ENCODE data around the gene HMCN1.

The HMCN1 gene

DNA sequence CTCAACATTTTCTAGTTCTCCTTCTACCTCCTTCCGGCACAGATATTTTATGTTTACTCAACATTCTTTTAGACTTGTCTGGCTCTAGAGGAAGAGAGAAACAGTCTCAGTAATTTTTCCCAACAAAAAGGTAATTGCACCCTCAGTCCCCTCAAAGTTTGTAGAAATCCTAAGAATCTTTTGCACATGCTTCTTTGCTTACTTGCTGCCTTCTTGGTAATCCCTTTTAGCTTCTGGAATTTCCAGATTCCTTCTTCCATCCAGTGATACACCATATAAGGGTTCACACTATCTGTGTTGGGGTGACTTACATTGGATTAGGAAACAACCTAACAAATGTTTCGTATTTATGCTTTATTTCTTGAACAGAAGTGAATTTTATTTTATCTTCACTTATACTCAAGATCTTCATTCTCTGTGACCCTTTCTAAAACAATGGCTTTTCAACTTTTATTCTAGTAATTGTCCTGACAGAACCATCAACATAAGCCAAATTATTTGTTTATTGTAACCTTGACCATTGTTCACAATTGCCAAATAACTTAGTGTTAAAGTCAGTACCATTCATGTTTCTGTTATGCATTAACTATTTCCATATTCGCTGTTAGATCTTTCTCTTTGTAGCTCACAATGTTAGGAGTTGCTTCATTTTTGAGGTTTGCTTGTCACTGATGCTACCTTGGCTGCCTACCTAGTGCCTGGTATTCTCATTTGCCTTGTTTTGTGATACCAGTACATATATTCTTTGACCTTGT lies 238.1 kb downstream of the HMCN1 start:
- no peak for DNase-seq

DNA sequence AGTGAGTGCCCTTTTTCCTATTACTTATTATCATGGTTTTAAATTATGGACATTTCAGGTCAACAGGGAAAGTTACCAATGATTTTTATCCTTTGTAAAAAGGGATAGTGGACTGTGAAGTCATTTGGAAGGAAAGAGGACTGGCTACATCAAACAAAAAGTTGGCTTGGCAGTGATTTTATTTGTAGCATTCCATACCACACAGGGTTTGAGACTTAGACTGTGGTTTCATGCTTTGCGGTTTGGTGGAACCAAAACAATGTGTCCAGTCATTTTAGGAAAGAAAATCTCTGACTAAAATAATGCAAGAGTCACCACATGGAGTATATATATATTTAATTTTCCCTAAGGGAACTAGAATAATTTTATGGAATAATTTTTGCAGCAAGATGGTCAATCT lies 239.5 kb downstream of the HMCN1 start:
- no peak for DNase-seq

DNA sequence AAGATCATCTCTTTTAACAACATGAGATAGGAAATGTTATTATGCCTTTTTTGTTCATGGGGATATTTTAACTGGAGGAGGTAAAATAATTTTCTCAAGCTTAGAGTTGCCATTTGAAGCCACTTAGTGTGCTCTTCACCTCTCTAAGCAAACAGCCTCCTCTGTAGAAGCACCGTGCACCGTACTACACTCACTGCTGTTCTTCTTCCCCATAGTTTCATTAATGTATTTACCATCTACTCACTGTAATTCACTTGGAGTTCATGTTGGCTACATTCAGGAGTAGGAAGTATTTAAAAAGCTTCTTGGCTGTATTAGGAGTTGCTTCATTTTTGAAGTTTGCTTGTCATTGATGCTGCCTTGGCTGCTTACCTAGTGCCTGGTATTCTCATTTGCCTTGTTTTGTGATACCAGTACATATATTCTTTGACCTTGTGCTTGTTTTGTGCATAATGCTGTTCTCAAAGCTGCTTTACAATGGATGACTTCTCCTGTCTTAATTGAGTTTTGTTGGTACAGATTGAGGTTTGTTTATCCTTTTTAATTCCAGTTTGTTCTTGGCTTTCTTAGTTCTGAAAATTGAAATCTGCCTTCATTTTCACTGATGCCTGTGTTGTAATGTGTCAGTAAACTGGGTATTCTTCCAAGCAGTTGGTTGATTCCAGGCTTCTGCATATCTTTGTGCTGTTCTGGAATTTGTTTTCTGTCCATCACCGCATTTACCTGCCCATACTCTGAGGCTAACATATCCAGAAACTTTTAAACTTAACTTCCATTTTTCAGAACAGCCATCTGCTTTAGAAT lies 240.4 kb downstream of the HMCN1 start:
- DNase-seq = no peak

DNA sequence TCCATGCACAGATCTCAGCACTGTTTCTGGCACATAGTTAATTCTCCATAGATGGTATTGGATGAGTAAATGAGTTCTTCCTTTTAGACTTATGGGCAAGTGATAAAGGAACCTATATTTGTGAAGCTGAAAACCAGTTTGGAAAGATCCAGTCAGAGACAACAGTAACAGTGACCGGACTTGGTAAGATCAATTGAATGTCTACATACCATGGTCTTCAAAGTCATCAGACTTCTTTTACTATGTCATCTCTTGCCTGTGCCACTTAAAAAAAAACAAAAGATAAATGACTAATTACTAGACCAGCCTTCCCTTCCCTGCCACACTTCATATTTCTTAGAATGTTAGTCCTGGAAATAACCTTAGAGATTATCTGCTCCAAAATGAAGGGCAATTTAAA lies 246.7 kb downstream of the HMCN1 start:
- DNase-seq = no peak

DNA sequence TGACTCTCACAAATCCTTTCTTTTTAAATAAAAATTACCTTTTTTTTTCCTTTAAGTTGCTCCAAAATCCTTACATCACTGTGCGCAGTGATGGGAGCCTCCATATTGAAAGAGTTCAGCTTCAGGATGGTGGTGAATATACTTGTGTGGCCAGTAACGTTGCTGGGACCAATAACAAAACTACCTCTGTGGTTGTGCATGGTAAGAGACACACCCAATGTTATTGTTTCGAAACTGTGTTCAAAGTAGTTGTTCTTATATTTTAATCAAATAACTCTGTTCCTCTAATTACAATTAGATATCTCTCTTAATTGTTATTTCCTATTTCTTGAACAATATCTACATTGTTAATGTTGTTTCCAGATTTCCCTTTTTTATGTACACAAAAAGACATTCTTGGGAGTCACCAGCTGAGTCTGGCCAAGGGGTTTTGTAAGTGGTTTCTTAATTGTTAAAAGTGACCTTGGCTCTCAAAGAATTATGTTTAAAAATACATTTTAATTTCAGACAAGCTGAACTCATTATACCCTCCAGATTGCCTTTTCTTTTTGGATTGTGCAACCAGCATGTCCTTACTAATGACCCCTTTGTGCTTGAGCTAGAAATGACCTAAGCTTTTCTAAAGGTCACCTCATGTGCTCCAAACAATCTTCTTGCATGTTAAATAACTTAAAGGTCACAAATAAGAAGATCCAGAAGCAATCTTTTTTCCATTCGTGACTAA lies 250.1 kb downstream of the HMCN1 start:
- DNase-seq = no peak

DNA sequence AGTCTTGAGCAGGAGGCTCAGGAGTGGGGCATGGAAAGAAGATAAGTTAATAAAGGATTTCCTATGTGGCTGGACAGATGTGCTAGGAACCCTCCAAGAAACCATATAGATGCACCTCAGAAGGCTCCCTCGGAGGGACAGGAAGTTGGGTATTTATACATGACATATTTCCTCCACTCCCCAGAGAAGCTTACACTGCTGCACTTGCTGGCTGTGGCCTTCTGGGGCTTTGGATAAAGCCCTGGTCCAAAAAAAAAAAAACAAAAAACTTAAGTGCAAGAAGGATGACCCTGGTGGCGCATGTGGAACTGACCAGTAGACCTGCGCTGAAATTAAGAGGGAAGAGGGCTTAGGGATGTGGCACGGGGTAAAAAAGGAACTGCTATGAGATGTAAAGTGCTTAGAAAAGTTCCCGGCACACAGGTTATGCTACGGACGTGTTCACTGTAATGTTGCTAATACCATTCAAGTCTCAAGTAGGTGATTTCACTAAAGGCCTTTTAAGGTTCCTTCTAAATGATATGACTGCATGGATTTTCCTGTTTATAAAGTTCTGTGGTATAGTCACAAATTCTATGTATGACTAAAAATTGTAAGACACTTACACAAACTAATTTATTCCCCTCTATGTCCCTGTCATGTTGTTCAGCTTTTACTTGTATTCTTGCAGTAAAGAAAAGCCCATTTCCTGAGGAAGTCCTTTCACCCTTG lies 253.6 kb downstream of the HMCN1 start:
- DNase-seq = no peak

DNA sequence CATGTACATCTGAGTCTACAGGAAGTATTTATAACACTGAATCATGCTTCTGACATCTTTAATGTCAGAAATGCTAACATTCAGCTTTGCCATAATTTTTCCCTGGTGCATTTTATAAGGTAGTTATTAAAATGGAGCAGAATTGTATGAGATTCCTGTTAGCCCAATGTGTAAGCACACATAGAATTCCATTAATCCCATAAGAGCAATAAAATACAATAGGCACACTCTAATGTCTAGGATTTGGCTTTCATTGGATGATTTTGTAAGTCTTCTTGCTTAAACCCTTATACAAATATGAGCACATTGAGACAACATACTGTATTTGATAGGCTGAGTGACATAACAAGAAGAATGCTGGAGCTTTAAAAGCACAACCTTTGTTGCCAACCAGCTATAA lies 256.4 kb downstream of the HMCN1 start:
- no peak for DNase-seq

DNA sequence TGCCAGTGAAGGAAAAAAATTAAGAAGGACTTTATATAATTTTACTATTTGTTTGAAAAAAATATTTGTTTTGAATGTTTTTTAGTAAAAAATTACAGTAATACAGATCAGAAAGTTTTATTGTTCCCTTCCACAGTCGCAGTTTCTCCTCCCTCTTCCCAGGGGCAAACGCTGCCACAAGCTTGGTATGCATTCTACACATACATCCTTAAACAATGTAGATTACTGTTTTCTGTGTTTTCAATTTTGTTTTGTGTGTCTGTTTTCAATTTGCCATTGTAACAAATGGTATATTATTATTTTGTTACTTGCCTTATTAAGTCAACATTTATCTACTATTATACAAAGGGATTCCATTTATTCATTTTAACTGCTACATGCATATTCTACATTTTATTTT lies 257.1 kb downstream of the HMCN1 start:
- DNase-seq = no peak

DNA sequence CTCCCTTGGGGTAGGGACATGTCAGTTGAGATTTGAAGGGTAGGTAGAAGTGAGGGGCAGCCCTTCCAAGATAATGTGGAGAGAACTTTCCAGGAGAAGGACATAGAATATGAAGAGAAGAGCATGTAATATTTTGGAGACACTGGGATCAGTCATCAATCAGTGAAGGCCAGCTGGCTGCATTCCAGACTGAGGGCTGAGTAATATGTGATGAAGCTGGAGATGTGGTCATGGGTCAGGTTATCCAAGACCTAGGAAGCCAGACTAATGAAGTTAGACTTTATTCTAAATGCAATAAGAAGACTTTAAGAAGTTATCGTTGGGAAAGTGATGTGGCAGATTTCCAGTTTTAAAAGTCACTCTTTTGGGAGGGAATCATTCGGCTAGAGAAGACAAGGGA lies 262.0 kb downstream of the HMCN1 start:
- no peak for DNase-seq

DNA sequence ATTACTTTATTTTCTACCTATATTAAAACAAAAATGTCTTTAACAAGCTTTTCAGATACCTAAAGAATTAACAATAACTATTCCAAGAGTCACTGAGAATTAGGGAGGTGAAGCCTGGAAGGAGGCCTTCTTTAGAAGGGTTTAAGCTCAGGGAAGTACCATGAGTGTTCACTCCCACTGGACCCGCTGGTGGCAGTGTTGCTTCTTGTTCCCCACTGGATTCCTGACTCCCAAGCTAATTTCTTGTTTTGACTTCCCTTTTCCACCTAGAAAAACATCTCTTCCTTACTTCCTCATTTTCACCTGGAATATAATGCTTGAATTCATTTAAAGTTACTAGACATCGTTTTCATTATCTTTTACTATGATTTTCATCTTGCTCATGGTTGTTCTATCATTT lies 264.2 kb downstream of the HMCN1 start:
- DNase-seq = no peak

DNA sequence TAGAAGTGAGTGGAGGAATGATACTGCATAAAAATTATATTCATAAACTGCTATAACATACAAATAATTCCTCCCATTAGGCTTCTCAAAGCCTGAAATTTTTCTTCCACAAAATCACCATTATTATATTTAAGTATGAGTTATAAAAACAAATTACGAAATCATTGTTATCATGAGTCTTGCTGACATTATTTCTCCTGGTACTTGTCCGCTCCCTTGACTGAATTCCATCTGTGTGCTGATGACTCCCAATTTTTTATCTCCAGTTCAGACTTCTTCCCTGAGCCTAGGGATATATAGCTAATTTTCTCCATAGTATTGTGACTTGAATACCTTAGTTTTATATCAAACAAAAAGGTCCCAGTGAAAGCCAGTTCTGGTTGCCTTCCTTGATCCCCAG lies 268.2 kb downstream of the HMCN1 start:
- DNase-seq = no peak

DNA sequence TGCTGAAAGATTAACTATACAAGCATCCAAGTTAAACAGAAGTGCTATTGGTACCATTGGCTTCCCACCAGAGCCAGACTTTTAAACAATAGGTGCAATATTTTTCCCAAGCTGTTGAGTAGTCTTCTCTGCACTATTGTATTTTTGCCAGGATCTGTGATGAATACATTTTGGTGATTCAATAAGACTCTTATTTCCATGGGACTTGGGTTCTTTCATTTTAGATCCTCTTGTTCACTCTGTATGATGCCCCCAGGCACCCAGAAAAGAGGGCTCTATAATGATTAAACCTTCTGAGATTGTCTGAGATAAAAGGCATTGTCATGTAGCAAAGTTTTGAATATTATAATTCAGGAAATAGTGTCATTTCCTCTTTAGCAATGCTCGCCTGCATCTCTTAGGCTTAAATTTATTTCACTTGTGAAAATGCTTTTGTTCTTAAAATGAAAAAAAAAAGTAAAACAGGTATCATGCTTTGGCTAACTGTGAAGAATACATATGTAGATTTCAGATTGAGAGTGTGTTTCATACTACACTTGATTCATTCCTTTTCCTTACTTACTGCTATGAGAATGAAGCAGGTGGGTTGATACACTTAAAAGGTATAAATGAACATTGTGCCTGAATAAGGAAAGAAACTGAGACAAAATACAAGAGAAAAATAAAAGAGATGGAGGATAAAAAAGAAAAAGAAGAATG lies 275.0 kb downstream of the HMCN1 start:
- no peak for DNase-seq

DNA sequence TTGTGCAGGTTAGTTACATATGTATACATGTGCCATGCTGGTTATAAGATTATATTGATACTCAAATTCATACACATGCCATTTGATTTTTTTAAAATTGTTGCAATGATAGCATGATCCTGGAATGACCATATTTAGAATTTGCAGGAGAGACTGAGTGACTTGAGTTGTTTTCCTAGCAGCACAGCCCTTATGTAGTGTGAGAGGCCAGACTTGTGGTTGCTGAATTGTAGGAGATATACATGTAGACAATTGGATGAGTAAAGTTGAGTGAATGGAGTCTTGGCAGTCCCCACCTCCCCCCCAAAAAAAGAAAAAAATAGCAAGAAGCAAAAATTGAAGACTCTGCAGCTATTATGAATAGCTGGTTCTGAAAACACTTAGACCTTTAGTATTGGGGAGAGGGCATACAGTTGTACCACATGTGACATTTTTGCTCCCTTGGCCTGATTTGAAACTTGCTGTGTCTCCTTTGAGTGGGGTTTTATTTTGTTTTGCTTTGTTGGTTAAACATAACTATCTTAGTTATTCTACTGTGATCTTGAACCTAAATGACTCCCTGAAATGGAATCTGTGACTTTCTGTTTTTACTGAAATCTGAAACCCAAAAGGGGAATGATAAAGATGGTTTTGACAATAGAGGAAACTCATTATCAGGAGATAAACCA lies 280.3 kb downstream of the HMCN1 start:
- no peak for DNase-seq

DNA sequence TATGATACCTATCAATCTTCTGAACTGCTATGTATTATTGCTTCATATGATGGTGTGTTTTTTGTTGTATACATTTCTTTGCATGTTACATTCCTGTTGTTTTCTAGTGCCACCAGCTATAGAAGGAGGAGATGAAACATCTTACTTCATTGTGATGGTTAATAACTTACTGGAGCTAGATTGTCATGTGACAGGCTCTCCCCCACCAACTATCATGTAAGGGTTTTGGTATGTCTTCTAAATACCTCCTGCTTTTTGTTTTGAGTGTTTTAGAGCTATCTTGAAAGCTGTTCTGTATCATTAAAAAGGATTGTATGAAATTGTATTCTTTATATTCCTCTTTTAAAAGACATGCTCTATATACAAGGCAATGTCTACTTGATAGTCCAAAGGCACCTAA lies 282.7 kb downstream of the HMCN1 start:
- no peak for DNase-seq

DNA sequence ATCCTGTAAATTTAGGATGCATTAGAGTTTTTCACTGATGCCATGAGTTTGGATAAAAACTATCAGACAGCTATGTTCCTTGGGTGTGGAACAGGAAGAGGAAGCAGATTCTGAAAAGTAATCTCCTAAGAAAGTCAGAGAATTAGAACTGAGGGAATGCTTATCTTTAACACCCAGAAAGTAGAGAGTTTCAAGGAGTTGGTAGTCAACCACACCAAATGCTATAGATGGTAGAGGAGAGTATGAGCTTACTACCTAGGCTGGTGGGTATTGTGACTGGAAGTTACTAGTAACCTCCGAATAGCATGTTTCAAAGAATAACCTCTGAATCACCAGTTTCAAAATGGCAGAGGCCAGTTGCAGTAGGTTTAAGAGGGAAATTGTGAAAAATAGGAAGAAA lies 288.0 kb downstream of the HMCN1 start:
- DNase-seq = no peak

DNA sequence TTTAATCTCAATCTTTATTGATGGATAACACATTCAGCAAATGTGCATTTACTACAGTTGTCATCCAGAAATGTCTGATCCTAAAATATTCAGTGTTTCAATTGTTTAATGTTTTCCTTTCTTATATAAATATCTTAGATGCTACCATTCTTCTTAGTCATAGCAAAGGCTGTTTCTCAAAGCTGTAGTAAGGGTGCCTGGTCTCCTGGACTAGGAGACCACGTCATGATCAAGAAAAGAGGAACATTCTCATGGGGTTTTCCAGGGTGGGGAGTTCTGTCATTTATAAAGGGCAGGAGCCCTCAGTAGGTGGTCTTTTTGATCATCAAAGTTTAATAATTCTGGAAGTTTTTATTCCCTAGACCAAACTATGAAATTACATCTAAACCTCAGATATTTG lies 292.8 kb downstream of the HMCN1 start:
- DNase-seq = no peak

DNA sequence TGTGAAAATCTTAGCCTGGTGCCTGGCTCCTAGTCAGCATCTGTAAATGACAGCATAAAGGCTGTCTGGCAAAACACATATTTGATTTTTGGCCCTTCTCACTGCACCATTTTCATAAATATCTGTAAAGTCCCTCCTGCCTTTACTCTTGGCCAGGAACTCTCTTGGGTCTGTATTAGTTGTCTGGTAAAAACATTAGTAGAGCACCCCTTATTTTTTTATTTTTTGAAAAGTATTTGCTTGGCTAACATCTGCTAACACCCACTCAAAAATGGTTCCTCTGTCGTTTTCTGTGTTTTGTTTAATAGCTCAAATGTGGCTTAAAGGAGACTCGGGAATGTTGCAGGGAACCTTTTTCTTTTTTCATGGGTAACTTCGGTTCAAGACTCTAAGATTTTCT lies 293.4 kb downstream of the HMCN1 start:
- no peak for DNase-seq

DNA sequence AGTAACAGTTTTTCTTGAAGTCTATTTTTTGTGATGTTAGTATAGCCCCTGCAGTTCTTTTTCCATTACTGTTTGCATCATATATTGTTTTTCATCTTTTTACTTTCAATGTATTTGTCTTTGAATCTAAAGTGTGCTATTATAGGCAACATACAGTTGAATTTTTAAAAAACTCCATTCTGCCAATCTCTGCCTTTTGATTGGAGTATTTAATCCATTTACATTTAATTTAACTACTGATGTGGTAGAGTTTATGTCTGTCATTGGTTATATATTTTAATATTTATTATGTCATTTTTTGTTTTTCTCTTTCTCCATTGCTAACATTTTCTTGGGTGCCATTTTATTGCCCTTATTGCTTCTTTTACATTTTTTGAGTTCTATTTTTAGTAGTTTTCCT lies 296.3 kb downstream of the HMCN1 start:
- DNase-seq = no peak

DNA sequence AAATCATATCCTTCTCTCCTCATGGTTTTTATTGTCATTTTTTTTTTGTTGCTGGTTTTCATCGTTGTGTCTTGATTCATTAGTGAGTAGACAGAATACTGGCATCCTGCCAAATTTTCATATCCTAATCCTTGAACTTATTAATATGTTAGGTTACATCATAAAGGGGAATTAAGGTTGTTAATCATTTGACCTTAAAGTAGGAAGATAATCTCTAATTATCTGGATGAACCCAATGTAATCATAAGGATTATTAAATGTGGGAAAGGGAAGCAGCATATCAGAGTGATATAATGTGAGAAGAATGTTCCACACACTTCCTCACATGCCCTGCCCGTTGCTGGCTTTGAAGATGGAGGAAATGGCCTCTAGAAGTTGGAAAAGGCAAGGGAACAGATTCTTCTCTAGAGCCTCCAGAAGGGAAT lies 299.7 kb downstream of the HMCN1 start:
- no peak for DNase-seq

DNA sequence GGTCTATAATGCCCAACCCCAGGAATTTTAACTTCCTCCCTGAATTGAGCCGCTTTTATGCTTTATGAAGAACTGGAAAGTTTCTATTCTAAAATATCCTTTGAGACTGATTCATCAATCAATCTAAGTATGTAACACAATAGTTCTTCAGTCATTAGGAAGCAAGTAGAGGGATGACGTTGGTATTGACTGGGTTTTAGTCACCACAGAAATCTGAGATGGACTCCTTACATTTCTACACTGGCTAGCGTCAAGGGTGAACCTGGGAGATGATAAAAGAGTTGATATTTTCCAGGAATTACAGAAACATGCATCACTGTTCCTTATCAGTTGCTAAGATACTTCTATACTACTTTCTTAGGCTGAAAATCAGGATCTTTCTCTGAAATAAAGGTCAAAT lies 308.0 kb downstream of the HMCN1 start:
- no peak for DNase-seq

DNA sequence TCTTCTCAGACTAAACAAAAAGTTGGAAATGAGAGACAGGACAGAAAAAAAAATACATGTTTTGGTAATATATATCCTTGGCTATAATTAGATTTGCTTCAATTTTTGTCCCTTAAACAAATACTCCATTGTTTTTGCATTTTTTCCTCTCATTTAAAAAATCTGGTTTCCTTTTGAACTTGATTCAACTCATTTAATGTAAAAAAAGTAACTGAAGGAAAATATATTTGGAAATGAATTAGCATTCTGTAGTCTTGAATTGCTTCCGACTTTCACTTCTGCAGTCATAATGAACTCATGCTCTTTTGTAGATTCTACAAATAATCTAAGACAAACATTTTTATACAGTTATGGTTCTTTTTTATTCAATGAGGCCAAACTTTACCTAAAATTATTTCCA lies 309.1 kb downstream of the HMCN1 start:
- no peak for DNase-seq

DNA sequence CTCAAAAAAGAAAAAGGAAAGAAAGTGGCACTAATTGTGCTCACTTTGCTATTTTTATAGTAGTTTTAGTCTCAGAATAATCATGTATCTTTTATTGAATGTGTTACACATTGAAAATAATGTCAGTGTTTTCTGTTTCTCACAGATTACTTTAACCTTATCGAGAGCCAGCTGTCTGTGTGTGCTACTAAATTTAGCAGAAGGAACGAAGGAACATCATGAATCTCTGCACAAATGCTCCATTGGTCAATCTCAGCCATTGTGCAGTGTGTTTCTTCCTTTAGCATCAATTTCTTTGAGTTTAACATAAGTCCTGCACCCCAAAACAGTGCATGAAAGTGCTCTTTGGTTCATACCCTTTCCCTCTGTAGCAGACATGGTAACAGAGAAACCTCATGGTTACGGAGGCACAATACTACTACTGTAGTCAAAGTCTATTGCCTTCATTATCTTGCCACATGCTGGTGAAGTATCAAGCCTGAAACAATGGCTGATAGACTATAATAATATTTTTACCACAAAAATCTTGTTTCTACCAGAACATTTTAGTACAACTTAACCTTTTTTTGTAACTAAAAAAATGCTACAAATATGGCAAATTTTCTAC lies 310.0 kb downstream of the HMCN1 start:
- no peak for DNase-seq
